K562 (cell line): ENCODE measurements around the gene PLEKHA1. TPM values are rescaled to one million over a fixed set of nuclear protein-coding genes. Genes with fewer than 3 reads are reported as not detected.

Experiments used
- ATAC-seq: fragments of 200-7000 bp; cut with Tn5 transposase; 3 replicates; pipeline ENCODE4 v1.9.1; 2020; ENCODE audit warnings: moderate library complexity
- BruUV-seq: library from RNA; stranded (reverse); fragments of 400-500 nt; replicated peaks from 2 replicates; lab custom pipeline; 2021; lab: Mats Ljungman, UMichigan
- CTCF ChIA-PET: fragments of 300-600 bp; formaldehyde crosslinking; extraction: SDS; loops from one replicate; lab custom pipeline; 2021; ENCODE audit warnings: low intra/inter-chr PET ratio; lab: Yijun Ruan, JAX
- POLR2A ChIA-PET: fragments of 300-600, 350-650 bp; sonication (Branson Sonifier 250); formaldehyde crosslinking; extraction: SDS; loops from one replicate; lab custom pipeline; 2021; ENCODE audit warnings: antibody characterized with exemption, inconsistent platforms; lab: Yijun Ruan, JAX
- DNase-seq, 4 experiments: peaks; one replicate each; pipeline versions ENCODE4 v3.0.0 to v3.0.0-alpha.2; 2011 to 2018; ENCODE audit warnings: low spot score in 3 of 4, mixed read lengths in 3 of 4; ENCODE audit errors: extremely low read depth in 1 of 4
- FAIRE-seq: peaks from 2 replicates; lab custom pipeline; 2011; peaks lifted over from hg19 to GRCh38; lab: Jason Lieb, UNC
- H2AFZ ChIP-seq: 2 replicates; pipeline ENCODE4 v1.6.0; 2011; ENCODE audit warnings: low read depth, low read length, control low read depth, inconsistent platforms
- H3K27ac ChIP-seq: fragments of 200-600 bp; 3 replicates; pipeline ENCODE4 v1.8.0; 2011; ENCODE audit warnings: low read depth, mild to moderate bottlenecking, control low read depth, inconsistent platforms, low read length, moderate library complexity, mixed read lengths; ENCODE audit errors: extremely low read depth
- H3K27me3 ChIP-seq, 2 experiments: fragments of 300-600 bp in 1 of 2; 2 replicates in 1 of 2; 3 replicates in 1 of 2; pipeline versions ENCODE4 v1.6.0 to v1.8.0; 2011; ENCODE audit warnings: inconsistent platforms in 2 of 2, low read length in 2 of 2, mild to moderate bottlenecking in 1 of 2, mixed read lengths in 1 of 2, moderate library complexity in 1 of 2; ENCODE audit not compliant: control insufficient read depth in 2 of 2, insufficient read depth in 2 of 2
- H3K36me3 ChIP-seq: fragments of 300-600 bp; 3 replicates; pipeline ENCODE4 v1.8.0; 2011; ENCODE audit warnings: mild to moderate bottlenecking, low read length, inconsistent platforms; ENCODE audit not compliant: control insufficient read depth, insufficient read depth
- H3K4me1 ChIP-seq, 2 experiments: fragments of 200-600 bp in 1 of 2; replicated peaks in 1 of 2; 2 replicates in 1 of 2; 3 replicates in 1 of 2; pipeline versions ENCODE4 v1.5.1 to v1.8.0; 2011; ENCODE audit warnings: inconsistent platforms in 2 of 2, low read length in 2 of 2, mild to moderate bottlenecking in 1 of 2, mixed read lengths in 1 of 2, moderate library complexity in 1 of 2; ENCODE audit not compliant: control insufficient read depth in 2 of 2, insufficient read depth in 2 of 2
- H3K4me2 ChIP-seq: 2 replicates; pipeline ENCODE4 v1.6.1; 2011; ENCODE audit warnings: low read length, control low read depth, inconsistent platforms, mixed read lengths; ENCODE audit not compliant: insufficient read depth
- H3K4me3 ChIP-seq: fragments of 200-600 bp; sonication (generic), shearing (Covaris generic); 2 replicates; pipeline ENCODE4 v1.5.1; 2016; ENCODE audit warnings: control low read depth, inconsistent platforms
- H3K79me2 ChIP-seq: fragments of 200-600 bp; 3 replicates; pipeline ENCODE4 v1.8.0; 2011; ENCODE audit warnings: low read length, inconsistent platforms; ENCODE audit not compliant: control insufficient read depth, insufficient read depth
- H3K9ac ChIP-seq, 2 experiments: 2 replicates each; pipeline versions ENCODE4 v1.6.0 to v1.6.1; 2011; ENCODE audit warnings: low read depth in 2 of 2, low read length in 2 of 2, control low read depth in 1 of 2, inconsistent platforms in 1 of 2, mild to moderate bottlenecking in 1 of 2, mixed read lengths in 1 of 2; ENCODE audit not compliant: insufficient read depth in 1 of 2
- H3K9me1 ChIP-seq: one replicate; pipeline ENCODE4 v1.6.0; 2011; ENCODE audit warnings: inconsistent platforms, mild to moderate bottlenecking, low read length, moderate library complexity; ENCODE audit not compliant: control insufficient read depth, insufficient read depth
- H3K9me3 ChIP-seq: replicated peaks from 2 replicates; pipeline ENCODE4 v1.5.1; 2011; ENCODE audit warnings: low read depth, low read length, inconsistent platforms; ENCODE audit not compliant: control insufficient read depth, insufficient read depth
- H4K20me1 ChIP-seq: replicated peaks from 2 replicates; pipeline ENCODE4 v1.6.1; 2011; ENCODE audit warnings: low read length, inconsistent platforms, mixed read lengths; ENCODE audit not compliant: control insufficient read depth, insufficient read depth
- ARID1B ChIP-seq: fragments of 450-650 bp; IDR thresholded peaks from 2 replicates; pipeline ENCODE4 v1.6.1; 2016; ENCODE audit warnings: antibody characterized with exemption, mild to moderate bottlenecking, inconsistent platforms
- KDM4B ChIP-seq, 2 experiments: fragments of 450-650 bp in 1 of 2; sonication (generic) in 1 of 2; IDR thresholded peaks; 2 replicates each; pipeline ENCODE4 v1.6.1; 2016 to 2017; ENCODE audit warnings: borderline replicate concordance in 2 of 2, antibody characterized with exemption in 1 of 2, low read depth in 1 of 2, mild to moderate bottlenecking in 1 of 2
- MBD2 ChIP-seq: sonication (generic); IDR thresholded peaks from 2 replicates; pipeline ENCODE4 v1.6.1; 2016; ENCODE audit warnings: low read depth, borderline replicate concordance
- NBN ChIP-seq: fragments of 450-650 bp; IDR thresholded peaks from 2 replicates; pipeline ENCODE4 v1.6.1; 2016; ENCODE audit warnings: low read depth, mild to moderate bottlenecking
- NRF1 ChIP-seq, 2 experiments: fragments of 450-650 bp; IDR thresholded peaks in 1 of 2; conservative IDR thresholded peaks in 1 of 2; 2 replicates each; pipeline ENCODE4 v1.6.1; 2014; ENCODE audit warnings: mild to moderate bottlenecking in 2 of 2
- SMAD2 ChIP-seq: fragments of 150-350 bp; IDR thresholded peaks from 2 replicates; pipeline ENCODE4 v1.6.1; 2014; ENCODE audit warnings: low read depth, mild to moderate bottlenecking, low read length
- ZNF57 ChIP-seq: fragments of 450-650 bp; formaldehyde crosslinking; IDR thresholded peaks from 2 replicates; pipeline ENCODE4 v1.4.0; 2020; ENCODE audit warnings: mild to moderate bottlenecking, moderate library complexity
- WGBS: fragments of 100-300 bp; shearing (Covaris generic); methylation state at CpG from one replicate; pipeline ENCODE4 v1.1.6; 2016; ENCODE audit warnings: low coverage, mixed read lengths; ENCODE audit not compliant: insufficient coverage; ENCODE audit errors: missing lambda C conversion rate; 5-methylcytosine and 5-hydroxymethylcytosine counted together
- in situ Hi-C: fragments of 300-500 bp; cut with MboI; formaldehyde crosslinking; loops from 4 replicates; pipeline ENCODE4 v1.15.0; 2018; ENCODE audit warnings: inconsistent platforms, mixed read lengths
- intact Hi-C: fragments of 100-400 bp; cut with micrococcal nuclease; formaldehyde crosslinking; loops from 2 replicates; pipeline ENCODE4 v1.14.2; 2022
- polyA plus RNA-seq, 8 experiments: library from polyadenylated mRNA; depleted of rRNA in 4 of 8; stranded (reverse) in 5 of 8; unstranded in 3 of 8; fragments of >200 nt; fragmentation: Nextera tagmentation in 2 of 8; fragmentation: Illumina TruSeq in 1 of 8; extraction: Ambion mirVana in 2 of 8; extraction: Trizol in 1 of 8; gene quantifications; 2 replicates each; pipeline versions ENCODE4 v1.2.1 to v1.2.3, GENCODE V29; 2011 to 2014; ENCODE audit warnings: inconsistent platforms in 1 of 8, missing spikeins in 1 of 8
- total RNA-seq, 7 experiments: library from RNA; depleted of rRNA in 6 of 7; stranded (reverse); fragments of >200 nt in 6 of 7; fragmentation: Illumina TruSeq in 2 of 7; extraction: Trizol in 2 of 7; gene quantifications; 2 replicates each; pipeline versions ENCODE4 v1.2.1 to v1.2.3, GENCODE V29; 2011 to 2021; ENCODE audit warnings: low replicate concordance in 1 of 7
- TF ChIP-seq, protein P1 (sequence below): fragments of 250-450 bp; sonication (Bioruptor Pico); IDR thresholded peaks from 2 replicates; pipeline ENCODE4 v1.5.0; 2020; ENCODE audit warnings: mild to moderate bottlenecking
- TF ChIP-seq, protein P2 (sequence below): sonication (generic); formaldehyde crosslinking; IDR thresholded peaks from 2 replicates; pipeline ENCODE4 v1.8.1; 2023; ENCODE audit warnings: mild to moderate bottlenecking, missing genetic modification reagents, moderate library complexity
- TF ChIP-seq, protein P3 (sequence below): fragments of 450-650 bp; formaldehyde crosslinking; IDR thresholded peaks from 2 replicates; pipeline ENCODE4 v1.4.0; 2020; ENCODE audit warnings: mild to moderate bottlenecking, mixed read lengths

PLEKHA1 gene
- total and polyA plus RNA-seq, 9 of the 15 experiments (the other 6 are each of a cell fraction or from before 2014, with no cell fraction given) = 0.05 to 4.7 (median 1.0) TPM

DNA sequence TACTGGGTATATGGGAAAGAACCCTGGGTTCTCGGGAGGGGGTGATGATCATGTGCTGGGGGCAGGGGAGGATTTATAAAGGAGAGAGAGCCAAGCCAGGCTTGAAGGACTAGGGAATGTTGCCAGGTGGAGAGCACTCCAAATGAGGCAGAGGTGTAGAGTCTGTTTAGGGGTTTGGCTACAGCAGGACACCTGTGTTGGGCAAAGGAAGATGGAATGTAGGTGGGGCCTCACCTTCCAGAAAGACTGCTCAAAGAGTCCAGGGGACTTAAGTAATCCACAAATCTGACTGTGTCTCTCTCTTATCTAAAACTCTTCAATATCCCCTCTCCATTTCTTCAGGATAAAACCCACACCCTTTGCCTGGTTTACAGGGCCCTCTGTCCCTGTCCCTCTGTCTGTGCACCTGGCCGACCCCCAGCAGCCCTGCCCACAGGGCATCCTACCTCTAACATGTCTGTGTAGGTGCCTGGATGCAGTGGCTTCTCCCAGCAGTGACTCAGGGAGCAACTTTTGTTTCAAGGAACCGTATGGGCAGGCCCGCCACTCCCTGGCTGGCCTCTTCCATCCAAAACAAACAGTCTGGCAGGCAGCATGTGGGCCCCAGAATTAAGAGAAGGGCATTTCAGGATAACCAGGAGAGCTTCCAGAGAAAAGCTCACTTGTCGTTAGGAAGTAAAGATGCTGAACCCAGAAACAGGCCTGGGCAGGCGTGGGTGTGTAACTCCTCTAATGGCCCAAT is 10.6 kb upstream of the PLEKHA1 start:
- BruUV-seq = no TSS peak
- intact Hi-C loops (no loop called here), in situ Hi-C loops (no loop called here)
- no peak for FAIRE-seq
- Histone ChIP-seq H3K4me2 (no peak overlapping the region), H4K20me1 (no peaks in the 10 kb centered on the region), H3K4me1 (no peaks in the 10 kb centered on the region), H3K9me3 (no peaks in the 10 kb centered on the region), H3K4me3 (no peak overlapping the region), H3K27me3 (peaks cover 0 to 4% of the 10 kb centered on the region in 2 experiments; a peak in 1 of 5 replicates), H2AFZ (no peak overlapping the region), H3K9ac (no peak overlapping the region), H3K36me3 (no peaks in the 10 kb centered on the region), H3K27ac (no peak overlapping the region), H3K79me2 (no peaks in the 10 kb centered on the region), H3K9me1 (no peaks in the 10 kb centered on the region)
- ChIA-PET CTCF (no interaction called here), POLR2A (no interaction called here)
- 3% methylated on average over 5 of the region's 6 CpGs for WGBS
- no peak for DNase-seq
- ATAC-seq = no peak
- TF ChIP-seq NBN (no peak), NRF1 (conservative IDR thresholded peaks at IDR 0.05 in 1 of 2, IDR thresholded peaks at IDR 0.05 in 1 of 2) (no peak), MBD2 (no peak), ZNF57 (CRISPR knock-in tag) (no peak), ARID1B (no peak), SMAD2 (no peak), KDM4B (IDR thresholded peaks at IDR 0.05; ENCODE audit: borderline replicate concordance in 2 of 2, low read depth in 1 of 2) (no peak)
- TF ChIP-seq, protein P1, sequence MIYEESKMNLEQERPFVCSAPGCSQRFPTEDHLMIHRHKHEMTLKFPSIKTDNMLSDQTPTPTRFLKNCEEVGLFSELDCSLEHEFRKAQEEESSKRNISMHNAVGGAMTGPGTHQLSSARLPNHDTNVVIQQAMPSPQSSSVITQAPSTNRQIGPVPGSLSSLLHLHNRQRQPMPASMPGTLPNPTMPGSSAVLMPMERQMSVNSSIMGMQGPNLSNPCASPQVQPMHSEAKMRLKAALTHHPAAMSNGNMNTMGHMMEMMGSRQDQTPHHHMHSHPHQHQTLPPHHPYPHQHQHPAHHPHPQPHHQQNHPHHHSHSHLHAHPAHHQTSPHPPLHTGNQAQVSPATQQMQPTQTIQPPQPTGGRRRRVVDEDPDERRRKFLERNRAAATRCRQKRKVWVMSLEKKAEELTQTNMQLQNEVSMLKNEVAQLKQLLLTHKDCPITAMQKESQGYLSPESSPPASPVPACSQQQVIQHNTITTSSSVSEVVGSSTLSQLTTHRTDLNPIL (CRISPR knock-in tag) = no peak
- TF ChIP-seq, protein P2, sequence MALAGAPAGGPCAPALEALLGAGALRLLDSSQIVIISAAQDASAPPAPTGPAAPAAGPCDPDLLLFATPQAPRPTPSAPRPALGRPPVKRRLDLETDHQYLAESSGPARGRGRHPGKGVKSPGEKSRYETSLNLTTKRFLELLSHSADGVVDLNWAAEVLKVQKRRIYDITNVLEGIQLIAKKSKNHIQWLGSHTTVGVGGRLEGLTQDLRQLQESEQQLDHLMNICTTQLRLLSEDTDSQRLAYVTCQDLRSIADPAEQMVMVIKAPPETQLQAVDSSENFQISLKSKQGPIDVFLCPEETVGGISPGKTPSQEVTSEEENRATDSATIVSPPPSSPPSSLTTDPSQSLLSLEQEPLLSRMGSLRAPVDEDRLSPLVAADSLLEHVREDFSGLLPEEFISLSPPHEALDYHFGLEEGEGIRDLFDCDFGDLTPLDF = no peak
- TF ChIP-seq, protein P3, sequence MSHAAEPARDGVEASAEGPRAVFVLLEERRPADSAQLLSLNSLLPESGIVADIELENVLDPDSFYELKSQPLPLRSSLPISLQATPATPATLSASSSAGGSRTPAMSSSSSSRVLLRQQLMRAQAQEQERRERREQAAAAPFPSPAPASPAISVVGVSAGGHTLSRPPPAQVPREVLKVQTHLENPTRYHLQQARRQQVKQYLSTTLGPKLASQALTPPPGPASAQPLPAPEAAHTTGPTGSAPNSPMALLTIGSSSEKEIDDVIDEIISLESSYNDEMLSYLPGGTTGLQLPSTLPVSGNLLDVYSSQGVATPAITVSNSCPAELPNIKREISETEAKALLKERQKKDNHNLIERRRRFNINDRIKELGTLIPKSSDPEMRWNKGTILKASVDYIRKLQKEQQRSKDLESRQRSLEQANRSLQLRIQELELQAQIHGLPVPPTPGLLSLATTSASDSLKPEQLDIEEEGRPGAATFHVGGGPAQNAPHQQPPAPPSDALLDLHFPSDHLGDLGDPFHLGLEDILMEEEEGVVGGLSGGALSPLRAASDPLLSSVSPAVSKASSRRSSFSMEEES = no peak
